ENCODE measurements around the gene PNPLA7. TPM values are rescaled to one million over a fixed set of nuclear protein-coding genes. Genes with fewer than 3 reads are reported as not detected.
"Not testable (repeated sequence)": the region's sequence is repeated elsewhere in the genome, so short reads cannot be mapped to it uniquely, and the experiment has no call there.

Gene PNPLA7
- total RNA-seq, 4 donors from 2014 or later: 11.4 to 48.6 (median 27.2) TPM

DNA sequence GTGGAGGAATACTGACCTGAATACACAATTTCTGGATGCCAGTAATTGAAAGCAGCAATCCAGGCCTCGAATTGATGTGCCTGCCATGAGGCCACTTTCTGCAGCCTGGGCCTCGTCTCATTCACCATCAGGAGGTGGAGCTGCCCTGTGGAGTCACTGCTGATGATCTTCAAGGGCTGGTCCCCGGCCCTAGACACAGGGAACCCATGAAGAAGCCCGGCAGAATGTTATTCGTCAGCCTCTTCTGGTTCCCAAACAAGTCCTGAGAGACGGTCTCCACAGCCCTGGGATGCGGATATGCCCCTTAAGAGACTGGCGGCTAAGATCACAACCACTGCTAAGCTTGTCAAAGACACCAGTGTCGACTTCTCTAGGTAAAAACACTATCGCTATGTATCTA lies 24.0 kb upstream of the PNPLA7 start:
- DNase-seq: no peak
- Histone ChIP-seq H3K9me3 (no peaks in the 10 kb centered on the region), H3K4me3 (no peak overlapping the region), H3K36me3 (peaks cover 0 to 51% (median 0%) of the 10 kb centered on the region in 3 donors), H3K27me3 (no peaks in the 10 kb centered on the region), H3K27ac (no peak overlapping the region), H3K4me1 (peaks cover 0 to 20% (median 8%) of the 10 kb centered on the region in 4 donors)
- TF ChIP-seq, protein P1, sequence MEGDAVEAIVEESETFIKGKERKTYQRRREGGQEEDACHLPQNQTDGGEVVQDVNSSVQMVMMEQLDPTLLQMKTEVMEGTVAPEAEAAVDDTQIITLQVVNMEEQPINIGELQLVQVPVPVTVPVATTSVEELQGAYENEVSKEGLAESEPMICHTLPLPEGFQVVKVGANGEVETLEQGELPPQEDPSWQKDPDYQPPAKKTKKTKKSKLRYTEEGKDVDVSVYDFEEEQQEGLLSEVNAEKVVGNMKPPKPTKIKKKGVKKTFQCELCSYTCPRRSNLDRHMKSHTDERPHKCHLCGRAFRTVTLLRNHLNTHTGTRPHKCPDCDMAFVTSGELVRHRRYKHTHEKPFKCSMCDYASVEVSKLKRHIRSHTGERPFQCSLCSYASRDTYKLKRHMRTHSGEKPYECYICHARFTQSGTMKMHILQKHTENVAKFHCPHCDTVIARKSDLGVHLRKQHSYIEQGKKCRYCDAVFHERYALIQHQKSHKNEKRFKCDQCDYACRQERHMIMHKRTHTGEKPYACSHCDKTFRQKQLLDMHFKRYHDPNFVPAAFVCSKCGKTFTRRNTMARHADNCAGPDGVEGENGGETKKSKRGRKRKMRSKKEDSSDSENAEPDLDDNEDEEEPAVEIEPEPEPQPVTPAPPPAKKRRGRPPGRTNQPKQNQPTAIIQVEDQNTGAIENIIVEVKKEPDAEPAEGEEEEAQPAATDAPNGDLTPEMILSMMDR (IDR thresholded peaks at IDR 0.05): no peak

DNA sequence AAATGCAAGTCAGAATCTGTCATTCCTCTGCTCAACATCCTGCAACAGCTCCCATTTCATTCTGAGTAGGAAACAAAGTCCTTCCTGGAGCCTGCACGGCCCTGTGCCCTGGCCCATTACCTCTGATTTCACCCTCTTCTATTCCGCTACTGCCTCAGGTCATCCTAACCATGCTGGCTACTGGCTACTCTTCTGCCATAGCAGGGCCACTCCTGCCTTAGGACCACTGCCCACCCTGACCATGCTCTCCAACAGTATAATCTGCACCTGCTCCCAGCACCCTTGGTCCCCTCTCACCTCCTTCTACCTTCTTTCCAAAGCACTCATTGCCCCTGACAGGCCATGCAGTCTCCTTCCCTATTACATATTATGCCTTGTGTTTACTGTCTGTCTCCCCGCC lies 20.4 kb upstream of the PNPLA7 start:
- Histone ChIP-seq H3K4me3 (no peak overlapping the region), H3K27ac (no peak overlapping the region), H3K27me3 (no peaks in the 10 kb centered on the region), H3K9me3 (no peaks in the 10 kb centered on the region), H3K36me3 (peaks cover 0 to 48% (median 0%) of the 10 kb centered on the region in 3 donors), H3K4me1 (no peaks in the 10 kb centered on the region)
- DNase-seq: no peak
- TF ChIP-seq, protein P1 (IDR thresholded peaks at IDR 0.05): no peak
- no peak for TF ChIP-seq POLR2A (IDR thresholded peaks at IDR 0.05)

DNA sequence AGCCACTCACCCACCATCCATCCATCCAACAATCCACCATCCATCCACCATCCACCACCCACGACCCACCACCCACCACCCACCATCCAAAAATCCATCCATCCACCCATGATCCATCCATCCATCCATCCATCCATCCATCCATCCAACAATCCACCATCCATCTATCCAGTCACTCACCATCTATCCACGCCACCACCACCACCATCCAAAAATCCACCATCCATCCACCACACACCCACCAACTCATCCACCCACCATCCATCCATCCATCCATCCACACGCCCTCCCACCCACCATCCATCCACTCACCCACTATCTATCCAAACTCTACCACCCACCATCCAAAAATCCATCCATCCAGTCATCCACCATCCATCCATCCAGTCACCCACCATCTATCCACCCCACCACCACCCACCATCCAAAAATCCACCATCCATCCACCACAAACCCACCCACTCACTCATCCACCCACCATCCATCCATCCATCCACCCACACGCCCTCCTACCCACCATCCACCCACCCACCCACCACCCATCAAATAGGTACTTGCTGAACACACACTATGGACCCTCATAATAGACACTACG lies 19.5 kb upstream of the PNPLA7 start:
- Histone ChIP-seq H3K27me3 (no peaks in the 10 kb centered on the region), H3K4me3 (no peak overlapping the region), H3K36me3 (peaks cover 0 to 44% (median 0%) of the 10 kb centered on the region in 3 donors), H3K9me3 (no peaks in the 10 kb centered on the region), H3K4me1 (no peaks in the 10 kb centered on the region), H3K27ac (no peak overlapping the region)
- TF ChIP-seq POLR2A (IDR thresholded peaks at IDR 0.05): no peak
- TF ChIP-seq, protein P1 (IDR thresholded peaks at IDR 0.05): no peak
- DNase-seq: no peak

DNA sequence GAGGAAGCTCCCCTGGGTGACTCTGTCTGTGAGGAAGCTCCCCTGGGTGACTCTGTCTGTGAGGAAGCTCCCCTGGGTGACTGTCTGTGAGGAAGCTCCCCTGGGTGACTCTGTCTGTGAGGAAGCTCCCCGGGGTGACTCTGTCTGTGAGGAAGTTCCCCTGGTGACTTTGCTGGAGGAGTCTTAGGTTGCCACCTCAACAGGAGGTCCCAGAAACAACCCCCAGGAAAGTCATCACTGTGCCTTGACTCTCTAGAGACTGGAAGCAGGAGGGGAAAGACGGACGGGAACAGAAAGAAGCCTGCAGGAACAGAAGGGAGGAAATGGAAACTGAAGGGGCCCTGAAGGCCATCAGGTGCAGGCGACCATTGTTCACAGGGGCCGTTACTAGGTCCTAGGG lies 18.2 kb upstream of the PNPLA7 start:
- not testable (repeated sequence) for H3K9me3 ChIP-seq, DNase-seq, H3K27ac ChIP-seq, H3K4me3 ChIP-seq, H3K27me3 ChIP-seq, H3K4me1 ChIP-seq
- peaks cover 0 to 44% (median 0%) of the 10 kb centered on the region in 3 donors for H3K36me3 ChIP-seq

DNA sequence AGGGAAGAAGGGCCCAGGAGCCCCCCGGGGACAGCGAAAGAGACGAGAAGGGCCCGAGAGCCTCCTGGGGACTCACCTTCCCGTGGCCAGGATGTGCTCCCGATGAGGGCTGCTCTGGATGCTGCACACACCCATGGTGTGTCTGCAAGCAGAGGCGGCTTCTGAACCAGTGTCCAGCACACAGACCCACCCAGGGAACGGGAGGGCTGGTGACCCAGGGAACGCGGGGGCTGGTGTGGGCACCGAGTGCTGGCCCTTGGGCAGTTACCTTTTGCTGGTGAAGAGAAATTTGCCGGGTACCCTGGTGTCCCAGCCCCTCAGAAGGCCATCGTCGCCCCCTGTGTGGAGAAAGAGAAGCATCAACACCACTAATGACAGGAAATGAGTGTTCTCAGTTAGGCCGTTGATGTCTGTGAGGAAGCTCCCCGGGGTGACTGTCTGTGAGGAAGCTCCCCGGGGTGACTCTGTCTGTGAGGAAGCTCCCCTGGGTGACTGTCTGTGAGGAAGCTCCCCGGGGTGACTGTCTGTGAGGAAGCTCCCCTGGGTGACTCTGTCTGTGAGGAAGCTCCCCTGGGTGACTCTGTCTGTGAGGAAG lies 14.7 kb upstream of the PNPLA7 start:
- H3K36me3 ChIP-seq: peaks cover 0 to 35% (median 0%) of the 10 kb centered on the region in 3 donors
- no peaks in the 10 kb centered on the region for H3K27me3 ChIP-seq
- no peak for TF ChIP-seq POLR2A (IDR thresholded peaks at IDR 0.05)
- TF ChIP-seq, protein P1 (IDR thresholded peaks at IDR 0.05): no peak
- no peaks in the 10 kb centered on the region for H3K4me1 ChIP-seq
- no peak for DNase-seq
- H3K9me3 ChIP-seq: no peaks in the 10 kb centered on the region
- H3K4me3 ChIP-seq: no peak overlapping the region
- H3K27ac ChIP-seq: no peak overlapping the region

DNA sequence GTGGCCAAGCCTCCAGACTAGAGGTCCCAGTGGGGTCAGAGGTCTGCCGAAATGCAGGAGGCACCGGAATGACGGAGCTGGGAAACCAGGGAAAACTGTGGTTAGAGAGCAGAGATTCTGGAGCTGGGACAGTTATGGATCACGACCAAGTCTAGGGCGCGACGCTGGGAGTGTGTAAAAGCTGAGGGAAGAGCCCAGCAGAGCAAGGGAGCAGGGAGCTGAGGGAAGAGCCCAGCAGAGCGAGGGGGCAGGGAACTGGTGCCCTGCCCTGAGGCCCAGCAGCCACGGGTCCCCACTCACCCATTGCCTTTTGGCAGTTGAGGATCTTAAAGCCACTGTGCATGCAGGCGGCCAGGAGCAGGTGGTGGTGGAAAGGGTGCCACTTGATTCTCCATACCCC lies 13.9 kb upstream of the PNPLA7 start:
- H3K27me3 ChIP-seq: no peaks in the 10 kb centered on the region
- no peak overlapping the region for H3K4me3 ChIP-seq
- no peak for DNase-seq
- H3K9me3 ChIP-seq: no peaks in the 10 kb centered on the region
- H3K36me3 ChIP-seq: peaks cover 0 to 35% (median 0%) of the 10 kb centered on the region in 3 donors
- TF ChIP-seq POLR2A (IDR thresholded peaks at IDR 0.05): no peak
- TF ChIP-seq, protein P1 (IDR thresholded peaks at IDR 0.05): no peak
- no peaks in the 10 kb centered on the region for H3K4me1 ChIP-seq
- H3K27ac ChIP-seq: no peak overlapping the region
